Measurements from ENCODE around the gene AHDC1. TPM values are rescaled to one million over a fixed set of nuclear protein-coding genes. Genes with fewer than 3 reads are reported as not detected.
A peak's percentile ranks its signal among the peaks of the same experiment; 100 is the strongest.

Gene AHDC1
- total RNA-seq, 1 donor from 2014 or later: 205 TPM

DNA sequence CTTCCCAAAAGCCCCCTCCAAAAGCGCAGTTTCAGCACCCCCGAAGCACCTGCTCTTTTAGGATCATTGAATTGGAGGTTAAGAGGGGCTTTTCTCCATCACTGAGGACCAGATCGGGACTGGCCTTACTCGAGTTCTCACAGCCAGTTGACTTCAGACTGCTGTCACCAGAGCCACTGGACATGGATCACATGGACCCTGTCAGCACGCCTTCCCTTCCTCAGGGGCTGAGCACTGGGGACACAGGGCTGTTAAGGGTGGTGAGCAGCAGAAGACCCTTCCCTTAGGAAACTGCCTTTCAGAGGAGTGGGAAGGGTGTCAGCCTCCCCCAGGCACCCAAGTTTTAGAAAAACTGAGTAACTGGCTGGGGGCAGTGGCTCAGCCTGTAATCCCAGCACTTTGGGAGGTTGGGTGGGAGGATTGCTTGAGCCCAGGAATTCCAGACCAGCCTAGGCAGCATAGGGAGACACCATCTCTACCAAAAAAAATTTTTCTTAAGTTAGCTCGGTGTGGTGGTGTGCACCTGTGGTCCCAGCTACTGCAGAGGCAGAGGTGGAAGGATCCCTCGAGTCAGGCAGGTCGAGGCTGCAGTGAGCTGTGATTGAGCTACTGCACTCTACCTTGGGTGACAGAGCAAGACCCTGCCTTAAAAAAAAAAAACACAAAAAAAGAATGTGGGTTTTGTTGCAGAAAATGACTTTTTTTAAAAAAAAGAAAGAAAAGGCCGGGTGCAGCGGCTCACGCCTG lies 31.6 kb upstream of the AHDC1 start:
- H3K27ac ChIP-seq: no peak overlapping the region
- peak overlapping the region; percentile 40 to 59 for H3K4me3 ChIP-seq
- intact Hi-C loops (cut with DNase I): no loop called here

DNA sequence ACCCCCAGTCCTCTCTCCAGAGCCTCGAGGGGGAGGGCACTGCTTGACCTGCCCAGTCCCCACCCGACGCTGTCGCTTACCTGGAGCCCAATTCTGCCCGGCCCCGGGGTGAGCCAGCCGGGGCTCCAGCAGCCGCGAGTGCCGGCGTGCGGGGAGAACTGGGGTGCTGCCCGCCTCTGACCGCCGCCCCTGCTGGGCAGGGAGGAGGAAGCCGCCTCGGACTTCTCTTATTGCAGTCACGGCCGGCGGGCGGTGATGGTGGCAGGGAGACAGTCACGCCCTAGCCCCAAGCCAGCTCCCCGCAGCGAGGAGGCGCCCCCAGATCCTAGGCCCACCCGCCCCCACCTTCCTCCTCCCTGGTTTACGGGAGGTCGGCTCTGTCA lies 31.0 kb upstream of the AHDC1 start, which contains the start of gene FGR:
Gene FGR (minus strand): TSS at position 201 of the 383 bp plus-strand sequence. CDS start 11,269 bp downstream, outside the sequence.
- DNase-seq (ENCODE audit: low spot score in 2 of 2): no peak
- Histone ChIP-seq H3K9me3 (no peaks in the 10 kb centered on the region), H3K4me1 (peaks cover 0 to 3% of the 10 kb centered on the region in 2 donors), H3K4me3 (peak within 1 kb of the TSS; percentile 40 to 59), H3K36me3 (no peaks in the 10 kb centered on the region), H3K27ac (peak within 1 kb of the TSS; percentile 43 to 50), H3K27me3 (no peaks in the 10 kb centered on the region)
- TF ChIP-seq, protein P1, sequence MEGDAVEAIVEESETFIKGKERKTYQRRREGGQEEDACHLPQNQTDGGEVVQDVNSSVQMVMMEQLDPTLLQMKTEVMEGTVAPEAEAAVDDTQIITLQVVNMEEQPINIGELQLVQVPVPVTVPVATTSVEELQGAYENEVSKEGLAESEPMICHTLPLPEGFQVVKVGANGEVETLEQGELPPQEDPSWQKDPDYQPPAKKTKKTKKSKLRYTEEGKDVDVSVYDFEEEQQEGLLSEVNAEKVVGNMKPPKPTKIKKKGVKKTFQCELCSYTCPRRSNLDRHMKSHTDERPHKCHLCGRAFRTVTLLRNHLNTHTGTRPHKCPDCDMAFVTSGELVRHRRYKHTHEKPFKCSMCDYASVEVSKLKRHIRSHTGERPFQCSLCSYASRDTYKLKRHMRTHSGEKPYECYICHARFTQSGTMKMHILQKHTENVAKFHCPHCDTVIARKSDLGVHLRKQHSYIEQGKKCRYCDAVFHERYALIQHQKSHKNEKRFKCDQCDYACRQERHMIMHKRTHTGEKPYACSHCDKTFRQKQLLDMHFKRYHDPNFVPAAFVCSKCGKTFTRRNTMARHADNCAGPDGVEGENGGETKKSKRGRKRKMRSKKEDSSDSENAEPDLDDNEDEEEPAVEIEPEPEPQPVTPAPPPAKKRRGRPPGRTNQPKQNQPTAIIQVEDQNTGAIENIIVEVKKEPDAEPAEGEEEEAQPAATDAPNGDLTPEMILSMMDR (IDR thresholded peaks at IDR 0.05): no peak
- intact Hi-C loops (cut with DNase I): no loop called here

More for the DNA sequence above, 31.6 kb upstream of the AHDC1 start:
- TF ChIP-seq, protein P1 (IDR thresholded peaks at IDR 0.05): no peak
- Histone ChIP-seq H3K36me3 (no peaks in the 10 kb centered on the region), H3K27me3 (no peaks in the 10 kb centered on the region), H3K9me3 (no peaks in the 10 kb centered on the region), H3K4me1 (peaks cover 0 to 3% of the 10 kb centered on the region in 2 donors)
- no peak for DNase-seq (ENCODE audit: low spot score in 2 of 2)

DNA sequence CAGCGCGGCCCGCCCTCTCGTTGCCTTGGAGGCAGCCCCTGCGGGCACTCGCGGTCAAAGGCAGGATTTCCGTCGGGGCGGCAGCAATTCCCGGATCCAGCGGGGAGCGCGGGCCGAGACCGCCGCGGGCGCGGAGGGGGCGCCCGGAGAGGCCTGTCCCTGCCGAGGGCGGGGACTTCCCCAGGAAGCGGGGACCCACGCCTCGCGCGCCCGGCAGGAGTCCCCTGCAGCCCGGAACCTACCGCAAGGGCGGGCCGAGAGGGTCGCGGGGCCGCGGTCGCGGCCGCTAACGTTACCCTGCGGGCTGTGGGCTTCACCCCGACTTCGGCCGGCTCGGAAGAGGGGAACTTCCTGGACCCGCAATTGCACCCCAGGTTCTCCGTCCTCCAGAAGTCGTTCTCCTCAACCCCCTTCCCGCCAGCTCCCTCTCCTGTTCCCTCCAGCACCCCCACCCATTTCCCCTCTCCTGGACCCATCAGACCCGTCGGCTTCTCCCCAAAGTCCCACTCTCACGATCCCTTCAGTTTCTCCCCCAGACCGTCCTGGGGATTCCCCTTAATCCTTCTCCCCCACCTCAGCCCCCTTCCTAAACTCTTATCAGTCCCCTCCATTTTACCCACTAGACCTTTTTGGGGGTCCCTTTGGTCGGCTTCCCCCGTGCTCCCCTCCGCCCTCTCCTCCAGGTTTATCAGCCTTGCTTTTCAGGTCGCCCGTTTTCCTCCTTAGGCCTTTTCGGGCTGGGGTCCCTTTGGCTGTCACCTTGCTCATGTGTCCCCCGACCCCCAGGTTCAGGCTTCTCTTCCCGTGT lies 30.4 kb upstream of the AHDC1 start:
- H3K4me1 ChIP-seq: peaks cover 0 to 3% of the 10 kb centered on the region in 2 donors
- no peaks in the 10 kb centered on the region for H3K36me3 ChIP-seq
- peak overlapping the region; percentile 43 to 50 for H3K27ac ChIP-seq
- H3K27me3 ChIP-seq: no peaks in the 10 kb centered on the region
- TF ChIP-seq, protein P1 (IDR thresholded peaks at IDR 0.05): no peak
- peak in 1 of 2 donors; percentile 72 for DNase-seq (ENCODE audit: low spot score in 2 of 2)
- peak overlapping the region; percentile 40 to 59 for H3K4me3 ChIP-seq
- intact Hi-C loops (cut with DNase I): no loop called here
- no peaks in the 10 kb centered on the region for H3K9me3 ChIP-seq

DNA sequence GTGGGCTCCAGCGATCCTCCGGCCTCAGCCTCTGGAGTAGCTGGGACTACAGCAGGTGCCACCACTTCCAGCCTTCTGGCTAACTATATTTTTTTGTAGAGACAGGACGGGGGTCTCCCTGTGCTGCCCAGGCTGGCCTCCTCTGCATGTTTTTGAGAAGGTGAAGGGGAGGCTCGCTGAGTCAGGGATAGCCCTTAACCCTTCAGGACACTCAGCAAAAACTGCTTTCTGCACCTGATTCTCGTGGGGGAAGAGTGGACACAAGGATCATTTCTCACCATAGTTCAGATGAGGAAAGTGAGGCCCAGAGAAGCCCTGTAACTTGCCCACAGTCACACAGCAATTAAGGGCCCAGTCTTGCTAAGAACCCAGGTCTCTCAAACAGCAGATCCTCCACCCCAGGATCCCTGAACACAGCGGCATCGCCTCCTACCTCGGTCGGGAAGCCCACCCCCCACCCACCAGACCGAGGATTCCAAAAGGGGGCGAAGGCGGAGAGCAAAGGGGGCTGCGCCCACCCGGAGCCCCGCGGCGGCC lies 29.8 kb upstream of the AHDC1 start:
- Histone ChIP-seq H3K4me3 (peak overlapping the region; percentile 40 to 59), H3K4me1 (peaks cover 0 to 3% of the 10 kb centered on the region in 2 donors), H3K27ac (peak overlapping the region; percentile 43 to 50), H3K27me3 (no peaks in the 10 kb centered on the region), H3K36me3 (no peaks in the 10 kb centered on the region), H3K9me3 (no peaks in the 10 kb centered on the region)
- intact Hi-C loops (cut with DNase I): no loop called here
- TF ChIP-seq, protein P1 (IDR thresholded peaks at IDR 0.05): no peak
- DNase-seq (ENCODE audit: low spot score in 2 of 2): no peak

DNA sequence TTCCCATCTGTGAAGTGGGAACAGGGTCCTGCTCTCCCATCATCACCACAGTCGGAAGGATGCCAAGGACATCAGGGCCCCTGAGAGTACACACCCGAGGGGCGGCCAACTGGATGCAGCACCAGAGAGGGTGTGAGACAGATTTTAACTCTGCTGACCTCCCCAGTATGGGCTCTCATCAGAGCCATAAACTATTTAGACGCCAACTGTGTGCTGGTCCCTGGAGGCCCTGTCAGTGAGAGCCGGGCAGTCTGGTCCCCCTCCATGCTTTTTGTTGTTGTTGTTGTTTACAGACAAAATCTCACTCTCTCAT lies 29.3 kb upstream of the AHDC1 start:
- Histone ChIP-seq H3K27ac (peak overlapping the region; percentile 43 to 50), H3K27me3 (no peaks in the 10 kb centered on the region), H3K36me3 (no peaks in the 10 kb centered on the region), H3K9me3 (no peaks in the 10 kb centered on the region), H3K4me3 (no peak overlapping the region), H3K4me1 (peaks cover 0 to 3% of the 10 kb centered on the region in 2 donors)
- no peak for DNase-seq (ENCODE audit: low spot score in 2 of 2)
- intact Hi-C loops (cut with DNase I): no loop called here
- TF ChIP-seq, protein P1 (IDR thresholded peaks at IDR 0.05): no peak
